Fibroblast of mammary gland (primary cell): ENCODE measurements around the gene LCE3C.
"Not testable (repeated sequence)": the region's sequence is repeated elsewhere in the genome, so short reads cannot be mapped to it uniquely, and the experiment has no call there.

ENCODE experiments used
- DNase-seq: peaks from one replicate; pipeline ENCODE4 v3.0.0-alpha.2; 2010; ENCODE audit warnings: low read depth
- H3K4me3 ChIP-seq: 2 replicates; pipeline ENCODE4 v1.5.1; 2011; ENCODE audit warnings: low read depth, mild to moderate bottlenecking, low read length, moderate library complexity; ENCODE audit not compliant: control insufficient read depth
- CTCF ChIP-seq: conservative IDR thresholded peaks from 2 replicates; pipeline ENCODE4 v1.5.1; 2011; ENCODE audit warnings: low read depth, low read length, inconsistent platforms; ENCODE audit not compliant: control insufficient read depth, insufficient read depth

The LCE3C gene

GRCh38 chr1:152599934-152600333 is at the start of gene LCE3C:
TSS of gene LCE3C (plus strand) at chr1:152600234. CDS start at chr1:152600732, 498 bp downstream.
- DNase-seq, result no peak
- H3K4me3 ChIP-seq, result no peak within 1 kb of the TSS
- no peak for TF ChIP-seq CTCF

GRCh38 chr1:152565115-152565514 is 34.9 kb upstream of the LCE3C start:
- DNase-seq, result no peak

GRCh38 chr1:152565535-152566215 is 34.4 kb upstream of the LCE3C start:
- H3K4me3 ChIP-seq, result no peak overlapping the region
- no peak for TF ChIP-seq CTCF
- DNase-seq, result no peak

More at GRCh38 chr1:152565115-152565514, 34.9 kb upstream of the LCE3C start:
- no peak for TF ChIP-seq CTCF
- no peak overlapping the region for H3K4me3 ChIP-seq

- DNase-seq, result no peak
- TF ChIP-seq CTCF, result no peak
- no peak within 1 kb of the TSS for H3K4me3 ChIP-seq
Measured at GRCh38 chr1:152566681-152567080, 33.4 kb upstream of the LCE3C start, which contains the start of gene LCE3E. TSS of gene LCE3E (minus strand) at chr1:152566780. CDS start at chr1:152566208, 572 bp downstream.

- DNase-seq, result peak; percentile 7
- no peak overlapping the region for H3K4me3 ChIP-seq
- TF ChIP-seq CTCF, result no peak
Measured at GRCh38 chr1:152577168-152577567, 22.9 kb upstream of the LCE3C start.

GRCh38 chr1:152579526-152579925 is 20.5 kb upstream of the LCE3C start:
- H3K4me3 ChIP-seq, DNase-seq: not testable (repeated sequence)

- TF ChIP-seq CTCF, result no peak
- no peak within 1 kb of the TSS for H3K4me3 ChIP-seq
- no peak for DNase-seq
Measured at GRCh38 chr1:152580433-152580832, 19.6 kb upstream of the LCE3C start, which contains the start of gene LCE3D. TSS of gene LCE3D (minus strand) at chr1:152580516. CDS start at chr1:152579936, 580 bp downstream.
